ENCODE measurements around the gene CDC42BPG.
A peak's percentile ranks its signal among the peaks of the same experiment; 100 is the strongest.

DNA sequence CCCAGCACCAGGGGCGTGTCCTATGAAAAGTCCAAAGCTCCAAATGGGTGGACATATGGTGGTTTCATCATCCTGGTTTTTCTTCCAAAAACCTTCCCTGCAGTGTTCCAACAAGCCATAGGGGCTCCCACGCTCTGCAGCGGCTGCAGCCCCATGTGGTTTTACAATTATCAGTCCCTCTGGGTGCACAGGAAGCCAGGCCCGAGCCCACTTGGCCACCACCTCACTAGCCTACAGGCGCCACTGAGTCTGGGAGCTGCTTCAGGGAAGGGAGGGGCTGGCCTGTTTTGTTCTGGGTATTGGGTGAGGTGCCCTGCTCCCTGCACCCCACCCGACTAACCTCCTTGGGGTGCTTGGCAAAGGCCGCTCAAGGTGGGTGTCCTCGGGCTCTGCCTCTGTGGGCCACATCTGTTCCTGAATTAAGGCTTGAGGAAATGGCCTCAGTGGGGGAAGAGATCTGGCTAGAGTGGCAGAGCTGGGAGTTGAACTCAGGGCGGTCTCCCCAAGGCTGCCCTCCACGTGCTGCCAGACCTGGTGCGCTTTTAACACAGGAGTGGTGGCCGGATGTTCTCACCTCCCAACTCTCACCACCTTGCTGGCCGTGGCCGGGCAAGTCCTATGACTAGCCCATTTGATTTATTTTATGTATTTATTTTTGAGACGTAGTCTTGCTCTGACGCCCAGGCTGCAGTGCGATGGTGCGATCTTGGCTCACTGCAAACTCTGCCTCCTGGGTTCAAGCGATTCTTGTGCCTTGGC, 5.3 kb upstream of the CDC42BPG start:
- TF ChIP-seq, protein P1, sequence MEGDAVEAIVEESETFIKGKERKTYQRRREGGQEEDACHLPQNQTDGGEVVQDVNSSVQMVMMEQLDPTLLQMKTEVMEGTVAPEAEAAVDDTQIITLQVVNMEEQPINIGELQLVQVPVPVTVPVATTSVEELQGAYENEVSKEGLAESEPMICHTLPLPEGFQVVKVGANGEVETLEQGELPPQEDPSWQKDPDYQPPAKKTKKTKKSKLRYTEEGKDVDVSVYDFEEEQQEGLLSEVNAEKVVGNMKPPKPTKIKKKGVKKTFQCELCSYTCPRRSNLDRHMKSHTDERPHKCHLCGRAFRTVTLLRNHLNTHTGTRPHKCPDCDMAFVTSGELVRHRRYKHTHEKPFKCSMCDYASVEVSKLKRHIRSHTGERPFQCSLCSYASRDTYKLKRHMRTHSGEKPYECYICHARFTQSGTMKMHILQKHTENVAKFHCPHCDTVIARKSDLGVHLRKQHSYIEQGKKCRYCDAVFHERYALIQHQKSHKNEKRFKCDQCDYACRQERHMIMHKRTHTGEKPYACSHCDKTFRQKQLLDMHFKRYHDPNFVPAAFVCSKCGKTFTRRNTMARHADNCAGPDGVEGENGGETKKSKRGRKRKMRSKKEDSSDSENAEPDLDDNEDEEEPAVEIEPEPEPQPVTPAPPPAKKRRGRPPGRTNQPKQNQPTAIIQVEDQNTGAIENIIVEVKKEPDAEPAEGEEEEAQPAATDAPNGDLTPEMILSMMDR (IDR thresholded peaks at IDR 0.05 in 2 of 3, conservative IDR thresholded peaks at IDR 0.05 in 1 of 3; ENCODE audit: insufficient read depth in 2 of 3, low read depth in 1 of 3, low read length in 3 of 3): peak in 2 of 3 experiments; percentile 41 to 51; a peak in 4 of 6 replicates
- TF ChIP-seq HCFC1 (IDR thresholded peaks at IDR 0.05; ENCODE audit: low read depth, low read length): no peak

Measured in K562 (cell line).